Measurements from ENCODE around the gene TENM4. TPM values are rescaled to one million over a fixed set of nuclear protein-coding genes. Genes with fewer than 3 reads are reported as not detected.

Gene TENM4
- polyA plus RNA-seq, 1 experiment: 5.5 TPM

DNA sequence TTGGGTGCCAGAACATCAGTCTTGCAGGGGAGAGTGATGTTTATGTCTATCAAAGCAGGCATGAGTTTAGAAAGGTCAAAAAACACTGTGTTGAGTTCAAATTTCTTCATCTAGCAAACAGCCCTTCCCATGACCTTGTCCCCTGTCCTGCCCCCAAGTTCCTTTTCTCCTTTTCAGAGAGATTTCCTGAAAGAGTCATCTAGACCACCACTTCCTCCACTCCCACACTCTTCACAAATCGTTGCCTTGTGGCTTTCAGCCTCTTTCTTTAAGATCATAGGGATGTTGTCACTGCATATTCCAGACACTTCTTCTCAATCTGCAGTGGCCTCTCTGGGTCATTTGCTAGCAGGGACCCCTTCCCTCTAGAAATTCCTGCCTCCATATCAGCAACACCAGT lies 290.5 kb downstream of the TENM4 start:
- Histone ChIP-seq H3K9me3 (ENCODE audit: control insufficient read depth, insufficient read depth, low read length) (no peaks in the 10 kb centered on the region), H3K4me3 (ENCODE audit: low read depth, low read length) (no peak overlapping the region), H3K27me3 (ENCODE audit: control insufficient read depth, insufficient read depth, low read length) (no peaks in the 10 kb centered on the region), H3K27ac (ENCODE audit: low read depth, low read length) (no peak overlapping the region)
- POLR2A ChIA-PET: no interaction called here
- DNase-seq (ENCODE audit: low read depth, low spot score): no peak
- CTCF ChIA-PET: no interaction called here
- TF ChIP-seq, protein P1, sequence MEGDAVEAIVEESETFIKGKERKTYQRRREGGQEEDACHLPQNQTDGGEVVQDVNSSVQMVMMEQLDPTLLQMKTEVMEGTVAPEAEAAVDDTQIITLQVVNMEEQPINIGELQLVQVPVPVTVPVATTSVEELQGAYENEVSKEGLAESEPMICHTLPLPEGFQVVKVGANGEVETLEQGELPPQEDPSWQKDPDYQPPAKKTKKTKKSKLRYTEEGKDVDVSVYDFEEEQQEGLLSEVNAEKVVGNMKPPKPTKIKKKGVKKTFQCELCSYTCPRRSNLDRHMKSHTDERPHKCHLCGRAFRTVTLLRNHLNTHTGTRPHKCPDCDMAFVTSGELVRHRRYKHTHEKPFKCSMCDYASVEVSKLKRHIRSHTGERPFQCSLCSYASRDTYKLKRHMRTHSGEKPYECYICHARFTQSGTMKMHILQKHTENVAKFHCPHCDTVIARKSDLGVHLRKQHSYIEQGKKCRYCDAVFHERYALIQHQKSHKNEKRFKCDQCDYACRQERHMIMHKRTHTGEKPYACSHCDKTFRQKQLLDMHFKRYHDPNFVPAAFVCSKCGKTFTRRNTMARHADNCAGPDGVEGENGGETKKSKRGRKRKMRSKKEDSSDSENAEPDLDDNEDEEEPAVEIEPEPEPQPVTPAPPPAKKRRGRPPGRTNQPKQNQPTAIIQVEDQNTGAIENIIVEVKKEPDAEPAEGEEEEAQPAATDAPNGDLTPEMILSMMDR (IDR thresholded peaks at IDR 0.05; ENCODE audit: low read depth, low read length): no peak

DNA sequence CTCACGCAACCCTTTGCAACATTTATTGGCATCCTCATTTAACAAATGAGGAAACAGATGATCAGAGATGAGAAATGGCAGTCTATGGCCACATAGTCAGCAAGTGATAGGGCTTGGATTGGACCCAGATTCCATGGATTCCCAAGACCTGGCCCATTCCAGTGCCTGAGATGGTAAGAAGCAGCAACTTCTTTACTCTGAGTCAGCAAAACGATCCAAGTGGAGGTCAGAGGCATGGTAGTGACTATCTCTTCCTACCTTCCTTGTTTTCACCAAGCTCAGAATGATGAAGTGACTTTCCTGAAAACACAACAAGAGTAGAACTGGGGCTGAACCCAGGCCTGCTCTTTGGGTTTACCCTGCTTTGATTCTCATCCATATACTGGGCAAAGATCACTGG lies 293.1 kb downstream of the TENM4 start:
- DNase-seq (ENCODE audit: low read depth, low spot score): no peak
- TF ChIP-seq, protein P1 (IDR thresholded peaks at IDR 0.05; ENCODE audit: low read depth, low read length): no peak
- Histone ChIP-seq H3K27me3 (ENCODE audit: control insufficient read depth, insufficient read depth, low read length) (no peaks in the 10 kb centered on the region), H3K27ac (ENCODE audit: low read depth, low read length) (no peak overlapping the region), H3K9me3 (ENCODE audit: control insufficient read depth, insufficient read depth, low read length) (no peaks in the 10 kb centered on the region), H3K4me3 (ENCODE audit: low read depth, low read length) (no peak overlapping the region)
- ChIA-PET CTCF (interaction anchor here (1.0 kb wide), 1 partner anchor 432 kb away, joined by 3 read pairs; no protein-coding TSS in a partner anchor), POLR2A (no interaction called here)

DNA sequence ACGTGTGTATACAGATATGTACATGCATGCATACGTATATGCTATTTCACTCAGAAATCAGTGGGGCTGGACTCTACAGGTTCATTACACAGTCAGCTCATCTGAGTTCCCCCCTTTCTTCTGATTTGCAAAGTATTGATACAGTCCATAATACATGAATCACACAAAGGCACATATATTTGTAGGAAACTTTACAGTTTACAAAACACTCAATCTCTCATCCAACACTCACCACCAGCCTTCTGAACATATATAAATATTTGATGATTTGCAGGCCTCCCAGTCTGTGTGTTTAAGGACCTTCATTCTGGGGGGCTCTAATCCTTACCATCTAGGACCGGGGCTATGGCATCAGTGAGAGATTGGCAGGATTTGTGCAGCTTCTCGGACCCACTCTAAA lies 293.8 kb downstream of the TENM4 start:
- H3K27me3 ChIP-seq (ENCODE audit: control insufficient read depth, insufficient read depth, low read length): no peaks in the 10 kb centered on the region
- CTCF ChIA-PET: interaction anchor here (1.0 to 1.5 kb wide), 2 partner anchors 47 to 431 kb away, joined by 3 read pairs; no protein-coding TSS in a partner anchor
- no peaks in the 10 kb centered on the region for H3K9me3 ChIP-seq (ENCODE audit: control insufficient read depth, insufficient read depth, low read length)
- no peak overlapping the region for H3K27ac ChIP-seq (ENCODE audit: low read depth, low read length)
- POLR2A ChIA-PET: no interaction called here
- no peak overlapping the region for H3K4me3 ChIP-seq (ENCODE audit: low read depth, low read length)
- no peak for DNase-seq (ENCODE audit: low read depth, low spot score)
- TF ChIP-seq, protein P1 (IDR thresholded peaks at IDR 0.05; ENCODE audit: low read depth, low read length): no peak

GRCh38 chr11:79139900-79140299 lies 300.9 kb downstream of the TENM4 start:
- no peaks in the 10 kb centered on the region for H3K9me3 ChIP-seq (ENCODE audit: control insufficient read depth, insufficient read depth, low read length)
- no peaks in the 10 kb centered on the region for H3K27me3 ChIP-seq (ENCODE audit: control insufficient read depth, insufficient read depth, low read length)
- DNase-seq (ENCODE audit: low read depth, low spot score): no peak
- H3K27ac ChIP-seq (ENCODE audit: low read depth, low read length): no peak overlapping the region
- no peak overlapping the region for H3K4me3 ChIP-seq (ENCODE audit: low read depth, low read length)
- ChIA-PET POLR2A (no interaction called here), CTCF (no interaction called here)
- TF ChIP-seq, protein P1 (IDR thresholded peaks at IDR 0.05; ENCODE audit: low read depth, low read length): no peak

DNA sequence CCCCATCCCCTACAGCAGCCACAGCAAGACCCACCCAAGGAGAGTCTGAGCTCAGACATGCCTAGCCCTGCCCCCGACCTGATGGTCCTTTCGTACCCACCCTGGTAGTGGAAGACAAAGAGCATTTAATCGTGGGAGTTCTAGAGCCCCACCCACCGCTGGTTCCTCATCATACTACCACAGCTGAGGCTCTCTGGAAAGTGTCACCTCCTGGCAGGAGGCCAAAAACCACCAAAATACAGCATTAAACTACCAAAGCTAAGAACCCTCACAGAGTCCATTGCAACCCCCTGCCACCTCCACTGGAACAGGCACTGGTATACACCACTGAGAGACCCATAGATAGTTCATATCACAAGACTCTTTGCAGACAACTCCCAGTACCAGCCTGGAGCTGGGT lies 311.1 kb downstream of the TENM4 start:
- TF ChIP-seq, protein P1 (IDR thresholded peaks at IDR 0.05; ENCODE audit: low read depth, low read length): no peak
- CTCF ChIA-PET: no interaction called here
- H3K27me3 ChIP-seq (ENCODE audit: control insufficient read depth, insufficient read depth, low read length): no peaks in the 10 kb centered on the region
- no peak for DNase-seq (ENCODE audit: low read depth, low spot score)
- H3K9me3 ChIP-seq (ENCODE audit: control insufficient read depth, insufficient read depth, low read length): peaks cover 5% of the 10 kb centered on the region; the same call in 1 of the 2 replicates
- H3K4me3 ChIP-seq (ENCODE audit: low read depth, low read length): no peak overlapping the region
- no peak overlapping the region for H3K27ac ChIP-seq (ENCODE audit: low read depth, low read length)
- POLR2A ChIA-PET: no interaction called here
